Stimulated activated CD8-positive, alpha-beta memory T cell treated with anti-CD3 and anti-CD28 coated beads, Interleukin-12 subunit alpha, Interleukin-12 subunit beta, amount 100 ng/mL, for 24 hours (primary cell): ENCODE results near the gene HHIPL1.

Source experiments
- DNase-seq: peaks from one replicate; pipeline ENCODE4 v3.0.0-alpha.2; 2020; ENCODE audit errors: extremely low read depth

The HHIPL1 gene

DNA sequence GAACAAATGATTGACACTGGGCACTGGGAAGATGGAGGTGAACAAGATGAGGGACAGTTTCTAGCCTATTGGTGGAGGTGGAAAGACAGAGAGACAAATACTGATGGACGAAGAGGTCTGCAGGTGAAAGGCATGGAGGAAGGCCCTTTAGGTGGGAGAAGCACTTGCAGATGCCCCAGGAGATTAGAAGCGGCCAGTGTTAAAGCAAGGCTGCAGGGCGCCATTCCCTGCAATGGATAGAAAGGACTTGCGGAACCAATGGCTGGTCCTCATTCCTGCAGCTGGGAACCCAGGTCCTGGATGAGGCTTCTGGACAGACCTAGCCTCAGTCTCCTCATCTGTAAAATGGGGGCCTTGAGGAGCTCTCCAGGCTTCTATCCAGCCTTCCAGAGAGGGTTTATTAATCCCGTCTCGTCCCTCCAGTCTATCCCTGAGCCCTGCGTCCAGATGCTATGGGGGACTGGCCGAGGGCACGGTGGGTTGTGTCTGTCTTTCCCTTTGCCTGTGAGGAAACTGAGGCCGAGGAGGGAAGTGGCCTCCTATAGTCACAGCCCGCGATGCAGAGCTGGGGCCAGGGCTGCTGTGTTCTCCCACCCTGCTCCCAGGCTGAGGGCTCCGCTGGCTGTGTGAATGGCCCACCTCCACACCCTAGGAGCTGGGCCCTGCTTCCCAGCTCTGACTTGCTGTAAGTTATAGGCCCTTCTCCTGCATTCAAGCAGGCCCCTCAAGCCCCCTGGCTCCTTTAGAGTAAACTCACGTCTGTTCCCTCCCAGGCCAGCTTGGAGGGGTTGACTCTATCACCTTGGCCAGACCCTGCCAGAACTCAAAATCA is 72.1 kb downstream of the HHIPL1 start:
- no peak for DNase-seq

DNA sequence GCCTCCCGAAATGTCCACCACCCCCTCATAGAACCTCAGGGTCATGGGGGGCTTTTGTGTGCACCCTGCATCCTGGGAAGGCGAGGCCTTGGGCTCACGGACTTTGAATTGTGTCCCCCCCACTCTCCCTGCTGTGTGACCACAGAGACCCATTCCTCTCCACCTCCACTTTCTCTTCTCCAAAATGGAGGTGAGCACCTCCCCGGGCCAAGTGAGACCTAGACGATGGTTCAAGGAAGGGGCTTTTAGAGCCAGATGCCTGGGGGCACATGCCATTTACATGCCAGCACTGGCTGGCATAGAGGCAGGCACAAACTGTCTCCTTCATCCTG is 72.7 kb downstream of the HHIPL1 start:
- DNase-seq: no peak

DNA sequence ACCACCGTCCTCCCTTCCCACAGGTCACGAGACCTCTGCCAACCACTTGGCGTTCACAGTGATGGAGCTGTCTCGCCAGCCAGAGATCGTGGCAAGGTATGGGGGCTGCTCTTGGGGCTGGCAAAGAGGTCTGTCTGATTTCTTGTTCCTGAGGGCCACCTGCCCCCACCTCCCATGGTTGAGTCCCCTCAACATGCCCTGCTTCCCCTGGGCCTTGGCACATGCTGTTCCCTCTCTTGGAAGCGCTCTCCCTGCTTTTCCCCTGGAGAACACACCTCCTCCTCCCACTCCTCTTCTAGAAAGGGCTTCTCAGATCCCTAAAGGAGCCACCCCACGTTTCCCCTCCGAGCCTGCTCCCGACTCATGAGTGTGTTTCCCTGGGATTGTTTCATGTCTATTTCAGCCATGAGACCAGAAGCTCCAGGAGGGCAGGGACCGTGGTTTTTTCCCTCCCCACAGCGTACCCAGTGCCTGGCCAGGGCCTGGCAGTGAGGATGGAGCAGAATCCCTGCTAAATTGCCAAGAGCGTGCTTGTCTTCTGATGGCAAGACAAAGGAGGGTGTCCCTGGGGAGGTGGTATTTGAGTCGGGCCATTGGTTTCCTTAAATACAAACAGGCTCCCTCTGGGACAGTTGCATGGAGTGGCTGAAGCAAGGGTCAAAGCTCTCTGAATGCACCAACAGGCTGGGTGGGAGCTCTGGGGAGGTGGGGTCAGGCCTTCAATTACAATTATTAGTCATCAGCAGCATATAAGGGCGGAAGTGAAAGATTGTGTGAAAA is 73.3 kb downstream of the HHIPL1 start:
- DNase-seq: no peak

DNA sequence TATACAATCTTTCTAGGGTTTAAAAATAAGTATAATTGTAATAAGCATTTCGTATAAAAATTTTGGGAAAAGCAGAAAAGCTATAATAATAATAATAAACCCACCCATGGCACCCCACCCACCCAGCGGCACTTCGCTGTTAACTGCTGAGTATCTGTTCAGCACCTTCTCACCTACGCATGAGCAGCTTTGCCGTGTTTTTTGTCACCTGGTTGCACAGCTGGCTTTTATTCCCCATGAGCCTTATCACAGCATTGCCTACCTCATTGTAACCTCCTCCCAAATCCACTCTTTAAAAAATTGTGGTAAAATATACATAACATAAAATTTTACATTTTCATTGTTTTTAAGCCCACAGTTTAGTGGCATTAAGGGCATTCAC is 73.9 kb downstream of the HHIPL1 start:
- no peak for DNase-seq

DNA sequence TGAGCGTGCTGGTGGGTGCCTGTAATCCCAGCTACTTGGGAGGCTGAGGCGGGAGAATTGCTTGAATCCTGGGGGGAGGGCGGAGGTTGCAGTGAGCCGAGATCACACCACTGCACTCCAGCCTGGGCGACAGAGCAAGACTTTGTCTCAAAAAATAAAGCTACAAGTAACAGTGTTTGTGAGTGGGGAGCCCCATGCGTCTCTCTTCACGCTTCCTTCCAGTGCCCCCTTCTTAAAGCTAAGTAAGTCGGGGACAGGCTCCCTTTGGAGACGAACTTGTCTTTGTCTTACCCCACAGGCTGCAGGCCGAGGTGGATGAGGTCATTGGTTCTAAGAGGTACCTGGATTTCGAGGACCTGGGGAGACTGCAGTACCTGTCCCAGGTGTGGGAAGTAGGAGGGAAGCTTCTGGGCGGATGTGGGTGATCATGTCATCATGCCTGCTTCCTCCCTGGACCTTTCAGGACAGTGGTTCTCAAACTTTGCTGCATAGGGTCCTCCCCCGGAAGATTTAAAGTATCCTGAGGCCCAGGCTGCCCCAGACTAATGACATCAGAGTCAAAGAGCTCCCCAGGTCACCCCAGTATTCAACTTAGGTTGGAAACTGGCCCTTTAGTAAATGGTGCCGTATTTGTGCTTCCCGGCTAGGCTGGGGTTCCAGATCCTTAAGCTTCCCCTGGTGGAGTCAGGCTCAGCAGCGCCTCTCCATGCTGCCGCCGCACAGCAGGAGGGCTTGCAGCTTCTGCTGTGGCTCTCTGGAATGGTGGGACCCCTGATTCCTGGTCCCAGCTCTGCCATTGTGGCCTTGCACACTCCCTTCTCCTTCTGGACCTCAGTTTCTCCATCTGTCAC is 76.2 kb downstream of the HHIPL1 start:
- no peak for DNase-seq

DNA sequence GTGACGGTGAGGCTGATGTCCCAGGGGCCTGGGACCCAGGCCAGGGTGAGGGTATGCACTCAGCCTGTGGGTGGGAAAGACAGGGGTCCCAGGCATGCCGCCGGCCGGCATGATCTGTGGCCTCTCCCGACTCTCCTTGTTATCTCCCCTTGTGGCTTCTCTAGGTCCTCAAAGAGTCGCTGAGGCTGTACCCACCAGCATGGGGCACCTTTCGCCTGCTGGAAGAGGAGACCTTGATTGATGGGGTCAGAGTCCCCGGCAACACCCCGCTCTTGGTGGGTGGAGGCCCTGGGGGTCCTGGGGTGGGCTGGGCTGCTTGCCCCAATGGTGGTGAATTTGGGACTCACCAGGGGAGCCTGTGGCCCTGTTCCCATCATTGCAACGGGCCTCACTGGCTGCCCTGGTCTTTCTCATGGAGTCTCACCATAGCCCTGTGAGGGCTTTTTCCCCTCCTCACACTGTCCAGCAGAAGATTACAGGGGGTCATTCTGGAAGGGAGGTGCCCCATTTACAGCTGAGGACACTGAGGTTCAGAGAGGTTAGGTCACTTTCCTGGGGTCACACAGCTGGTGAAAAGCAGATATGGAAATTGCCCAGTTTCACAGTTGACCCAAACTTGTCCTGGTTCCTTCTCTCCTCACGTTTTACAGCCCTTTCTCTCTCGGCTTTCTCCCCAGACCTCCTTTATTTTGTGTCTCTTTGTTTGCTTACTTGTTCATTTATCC is 77.0 kb downstream of the HHIPL1 start:
- no peak for DNase-seq

DNA sequence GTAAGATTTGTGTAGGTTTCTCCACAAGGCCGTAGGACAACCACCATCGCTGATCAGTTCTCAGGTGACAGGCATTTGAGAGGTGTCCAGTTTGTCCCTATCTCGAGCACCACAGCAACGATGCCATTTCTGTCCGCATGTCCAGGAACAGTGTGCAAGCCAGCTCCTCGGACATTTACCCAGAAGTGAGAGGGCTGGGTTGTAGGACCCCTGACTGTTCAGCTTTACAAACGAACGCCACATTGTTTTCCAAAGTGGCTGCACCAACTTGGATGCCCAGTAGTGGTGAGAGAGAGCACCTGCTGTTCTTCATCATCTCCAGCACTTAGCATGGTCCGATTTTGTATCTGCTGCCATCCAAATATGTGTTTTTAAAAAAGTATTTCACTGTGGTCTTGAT is 77.8 kb downstream of the HHIPL1 start:
- DNase-seq: no peak

DNA sequence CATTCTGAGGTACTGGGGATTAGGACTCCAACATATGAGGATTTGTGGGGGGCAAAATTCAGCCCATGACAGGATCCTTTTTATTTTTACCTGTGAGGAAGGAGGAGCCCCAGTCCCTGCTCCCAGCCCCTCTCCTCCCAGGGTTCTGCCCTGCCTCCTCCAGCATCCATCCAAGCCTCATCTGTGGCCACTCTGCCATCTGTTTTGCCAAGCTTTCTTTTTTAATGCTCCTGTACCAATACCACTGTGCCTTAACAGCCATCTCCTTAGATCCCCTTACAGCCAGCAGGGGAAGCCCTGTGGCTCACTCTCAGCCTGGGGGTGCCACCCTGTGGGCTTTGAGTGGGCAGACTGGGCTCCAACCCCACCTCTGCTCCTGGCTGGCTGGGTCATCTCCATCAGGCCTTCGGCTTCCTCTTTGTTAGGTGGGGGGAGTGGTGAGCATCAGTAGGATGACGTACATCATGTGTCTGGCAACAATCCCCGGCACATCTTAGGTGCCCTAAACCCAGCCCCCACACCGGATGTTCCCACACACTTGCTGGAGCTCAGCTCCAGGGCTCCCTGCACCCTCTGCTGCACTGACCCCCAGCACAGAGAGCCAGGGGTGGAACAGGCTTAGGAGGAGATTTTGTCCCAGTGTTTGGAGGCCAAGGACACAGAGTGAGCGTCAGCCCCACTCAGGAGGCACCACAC is 79.4 kb downstream of the HHIPL1 start:
- no peak for DNase-seq

DNA sequence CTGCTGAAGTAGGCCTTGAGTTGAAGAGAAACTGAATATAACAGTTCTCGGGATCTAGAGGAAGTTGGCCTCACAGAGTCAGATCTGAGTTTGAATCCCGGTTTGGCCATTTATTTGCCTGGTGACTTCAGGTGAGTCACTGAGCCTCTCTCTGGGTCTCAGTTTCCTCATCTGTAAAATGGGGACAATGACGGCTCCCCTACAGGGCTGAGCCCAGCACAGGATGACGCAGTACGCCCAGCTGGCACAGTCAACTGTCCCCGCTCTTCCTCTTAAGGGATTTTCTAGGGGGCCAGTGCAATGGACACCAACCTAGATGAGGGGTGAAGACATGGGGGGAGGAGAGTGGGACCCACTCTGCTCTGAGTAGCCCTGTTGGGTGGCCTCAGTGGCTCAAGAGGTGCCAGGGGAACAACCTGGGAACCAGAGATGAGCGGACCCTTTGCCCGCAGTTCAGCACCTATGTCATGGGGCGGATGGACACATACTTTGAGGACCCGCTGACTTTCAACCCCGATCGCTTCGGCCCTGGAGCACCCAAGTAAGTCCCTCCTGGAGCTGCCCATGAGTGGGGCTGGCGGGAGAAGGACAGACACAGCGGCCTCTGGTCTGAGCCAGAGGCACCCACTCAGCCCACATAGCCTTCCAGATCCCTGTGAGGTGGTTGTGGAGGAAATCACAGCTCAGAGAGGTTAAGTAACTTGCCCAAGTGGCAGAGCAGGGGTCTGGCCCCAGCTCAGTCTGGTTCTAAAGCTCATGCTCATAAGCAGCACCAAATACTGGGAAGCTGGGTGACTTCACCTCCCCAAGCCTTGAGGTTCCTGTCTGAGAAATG is 80.2 kb downstream of the HHIPL1 start:
- no peak for DNase-seq

DNA sequence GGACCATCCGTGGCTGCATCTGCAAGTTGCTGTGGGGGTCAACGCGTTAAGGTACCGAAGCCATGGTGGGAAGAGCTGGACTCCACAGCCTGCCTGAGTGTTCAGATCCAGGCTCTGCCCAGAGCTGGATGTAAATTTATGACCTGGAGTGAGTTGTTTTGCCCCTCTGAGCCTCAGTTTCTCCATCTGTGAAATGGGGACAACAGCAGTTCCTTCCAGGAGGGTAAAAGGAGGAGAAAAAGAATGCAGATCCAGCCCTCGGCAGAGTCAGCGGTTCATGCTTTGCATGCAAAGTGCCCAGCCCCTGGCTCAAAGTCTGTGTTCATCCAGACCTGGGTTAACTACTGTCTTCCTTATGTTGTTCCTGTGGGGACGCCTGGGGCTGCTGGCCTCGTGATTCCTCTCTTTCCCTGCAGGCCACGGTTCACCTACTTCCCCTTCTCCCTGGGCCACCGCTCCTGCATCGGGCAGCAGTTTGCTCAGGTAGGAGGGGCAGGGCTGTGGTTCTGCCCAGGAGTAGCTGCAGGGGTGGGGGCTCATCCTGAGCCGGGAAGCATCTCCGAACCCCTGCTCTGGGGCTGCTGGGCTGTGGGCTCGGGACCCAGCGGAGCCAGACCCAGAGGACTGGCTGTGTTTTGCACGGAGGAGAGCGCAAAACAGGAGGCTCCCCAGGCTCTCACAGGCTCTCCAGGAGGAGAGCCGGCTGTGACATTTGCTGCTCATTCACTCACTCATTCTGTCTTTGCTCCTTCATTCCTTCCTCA is 81.0 kb downstream of the HHIPL1 start:
- DNase-seq: no peak

DNA sequence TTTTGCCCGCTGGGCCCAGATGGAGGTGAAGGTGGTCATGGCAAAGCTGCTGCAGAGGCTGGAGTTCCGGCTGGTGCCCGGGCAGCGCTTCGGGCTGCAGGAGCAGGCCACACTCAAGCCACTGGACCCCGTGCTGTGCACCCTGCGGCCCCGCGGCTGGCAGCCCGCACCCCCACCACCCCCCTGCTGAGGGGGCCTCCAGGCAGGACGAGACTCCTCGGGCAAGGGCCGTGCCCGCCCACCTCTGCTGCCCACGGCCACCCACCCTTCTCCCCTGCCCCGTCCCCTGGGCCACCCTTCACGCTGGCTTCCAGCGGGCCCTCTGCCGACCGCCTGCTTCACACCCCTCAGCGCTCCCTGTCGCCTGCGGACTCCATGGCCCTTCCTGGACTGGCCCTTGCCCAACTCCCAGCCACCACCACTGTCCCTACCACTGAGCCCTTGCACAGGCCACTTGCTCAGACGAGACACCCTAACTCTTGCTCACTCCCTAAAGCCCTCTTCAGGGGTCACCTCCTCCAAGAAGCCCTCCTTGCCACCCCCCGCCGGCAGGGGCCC is 81.7 kb downstream of the HHIPL1 start:
- no peak for DNase-seq

DNA sequence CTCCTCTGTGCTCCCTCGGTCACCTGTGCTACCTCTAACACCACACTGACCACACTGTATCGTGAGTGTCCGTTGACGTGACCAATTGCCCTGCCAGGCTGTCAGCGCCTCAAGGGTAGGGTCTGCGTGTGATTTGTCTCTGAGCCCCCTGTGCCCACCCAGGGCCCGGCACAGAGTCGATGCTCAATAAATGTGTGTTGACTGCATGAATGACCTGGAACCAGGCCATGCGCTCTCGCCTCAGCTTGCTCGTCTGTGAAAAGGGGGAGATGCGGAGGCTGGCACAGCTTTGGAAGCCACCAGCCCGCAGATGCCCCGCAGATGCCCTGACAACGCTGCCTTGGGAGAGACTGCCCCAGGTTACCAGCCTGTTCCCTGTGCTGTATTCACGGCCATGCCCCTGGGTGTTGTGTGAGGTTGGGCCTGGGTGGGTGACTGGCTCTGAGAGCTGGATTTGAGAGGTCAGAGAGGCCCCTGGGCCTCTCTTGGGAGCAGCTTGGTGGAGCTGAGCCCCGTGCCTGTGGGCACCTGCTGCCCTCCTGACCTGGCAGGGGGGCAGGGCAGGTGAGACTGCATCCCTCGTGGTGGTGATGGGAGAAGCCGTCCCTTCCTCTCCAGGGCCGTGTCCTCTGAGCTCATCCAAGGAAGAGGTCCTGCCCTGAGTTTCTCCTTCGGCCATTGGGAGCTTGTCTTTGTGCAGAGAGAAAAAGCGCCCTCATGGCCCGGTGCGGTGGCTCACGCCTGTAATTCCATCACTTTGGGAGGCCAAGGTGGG is 82.4 kb downstream of the HHIPL1 start:
- no peak for DNase-seq

DNA sequence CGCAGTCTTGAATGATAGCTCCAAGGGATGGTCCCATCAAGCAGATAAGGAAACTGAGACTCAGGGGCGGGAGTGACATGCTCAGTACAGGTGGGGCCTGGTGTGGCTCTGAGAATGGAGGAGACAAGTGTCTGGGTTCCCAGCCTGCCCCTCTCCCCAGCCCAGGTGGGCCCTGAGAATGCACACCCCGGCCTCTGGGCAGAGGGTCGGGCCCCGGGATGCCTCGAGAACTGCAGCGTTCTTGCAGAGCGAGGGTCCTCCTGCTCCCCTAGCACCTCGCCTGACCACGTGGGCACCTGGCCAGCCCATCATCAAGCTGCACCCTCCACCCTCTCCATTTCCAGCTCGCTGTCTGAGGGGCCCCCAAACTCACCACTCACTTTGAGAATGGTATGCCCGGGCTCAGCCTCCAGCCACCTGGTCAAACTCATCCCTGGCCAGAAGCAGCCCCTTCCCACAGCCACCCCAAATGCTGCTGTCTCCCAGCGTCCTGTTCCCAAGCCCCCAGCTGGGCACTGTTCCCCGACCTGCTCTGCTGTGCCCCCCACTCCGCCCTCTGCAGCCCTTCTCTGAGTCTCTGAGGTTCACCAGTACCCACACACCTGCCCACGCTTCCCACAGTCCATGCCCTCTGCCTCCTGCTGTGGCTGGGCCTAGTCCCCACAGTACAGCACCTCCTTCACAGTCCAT is 83.4 kb downstream of the HHIPL1 start:
- DNase-seq: no peak

DNA sequence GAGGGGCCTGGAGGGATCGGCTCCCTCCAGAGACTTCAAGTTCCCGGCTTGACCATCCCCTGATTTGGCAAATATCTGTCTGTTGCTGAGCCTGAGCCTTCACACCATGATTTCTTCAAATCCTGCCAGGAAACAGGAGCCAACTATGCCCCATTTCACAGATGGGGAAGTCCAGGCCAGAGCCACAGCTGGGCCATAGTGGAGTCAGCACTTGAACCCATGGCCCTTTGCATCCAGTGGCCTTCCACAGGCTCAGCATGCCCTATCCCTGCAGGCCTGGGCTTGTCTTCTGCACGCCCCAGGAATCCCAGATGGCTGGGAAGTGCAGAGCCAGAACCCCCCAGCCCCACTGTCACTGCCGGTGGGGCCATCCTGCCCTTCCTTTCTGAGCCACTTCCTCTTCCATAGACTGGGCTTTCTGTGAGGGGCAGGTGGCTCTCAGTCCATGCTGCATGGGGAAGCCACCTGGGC is 84.1 kb downstream of the HHIPL1 start:
- DNase-seq: no peak
